ENCODE measurements around the gene CYFIP2.

CYFIP2 gene

DNA sequence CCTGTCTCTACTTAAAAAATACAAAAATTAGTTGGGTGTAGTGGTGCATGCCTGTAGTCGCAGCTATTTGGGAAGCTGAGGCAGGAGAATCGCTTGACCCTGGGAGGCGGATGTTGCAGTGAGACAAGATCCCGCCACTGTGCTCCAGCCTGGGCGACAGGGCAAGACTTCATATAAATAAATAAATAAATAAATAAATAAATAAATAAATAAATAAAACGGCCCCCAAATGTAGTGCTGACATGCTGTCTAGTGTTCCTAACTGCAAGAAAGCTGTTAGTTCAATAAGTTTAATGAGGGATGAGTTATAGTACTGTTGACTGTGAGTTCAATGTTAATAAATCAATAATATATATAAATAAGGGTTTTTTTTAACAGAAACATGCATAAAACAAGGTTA lies 7.5 kb upstream of the CYFIP2 start:
- DNase-seq (ENCODE audit: low spot score), result no peak

DNA sequence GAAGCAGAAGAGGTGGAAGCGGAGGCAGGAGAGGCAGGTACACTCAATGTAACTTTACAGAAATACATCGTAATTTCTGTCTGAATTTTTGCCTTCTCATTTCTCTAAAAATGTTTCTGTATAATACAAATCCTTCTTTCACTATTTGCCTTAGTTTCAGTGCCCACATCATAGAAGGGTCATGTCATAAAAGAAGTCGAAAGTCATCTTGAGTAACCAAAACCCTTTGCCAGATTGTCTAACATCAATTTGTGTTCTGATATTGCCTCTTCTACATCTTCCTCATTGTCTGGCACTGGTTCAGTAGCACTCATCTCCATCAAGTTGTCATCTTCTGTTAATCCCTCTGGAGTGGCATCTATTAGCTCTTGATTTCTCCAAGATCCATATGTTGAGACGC lies 6.2 kb upstream of the CYFIP2 start:
- no peak for DNase-seq (ENCODE audit: low spot score)

GRCh38 chr5:157263496-157264090 lies 2.3 kb upstream of the CYFIP2 start:
- DNase-seq (ENCODE audit: low spot score), result no peak

DNA sequence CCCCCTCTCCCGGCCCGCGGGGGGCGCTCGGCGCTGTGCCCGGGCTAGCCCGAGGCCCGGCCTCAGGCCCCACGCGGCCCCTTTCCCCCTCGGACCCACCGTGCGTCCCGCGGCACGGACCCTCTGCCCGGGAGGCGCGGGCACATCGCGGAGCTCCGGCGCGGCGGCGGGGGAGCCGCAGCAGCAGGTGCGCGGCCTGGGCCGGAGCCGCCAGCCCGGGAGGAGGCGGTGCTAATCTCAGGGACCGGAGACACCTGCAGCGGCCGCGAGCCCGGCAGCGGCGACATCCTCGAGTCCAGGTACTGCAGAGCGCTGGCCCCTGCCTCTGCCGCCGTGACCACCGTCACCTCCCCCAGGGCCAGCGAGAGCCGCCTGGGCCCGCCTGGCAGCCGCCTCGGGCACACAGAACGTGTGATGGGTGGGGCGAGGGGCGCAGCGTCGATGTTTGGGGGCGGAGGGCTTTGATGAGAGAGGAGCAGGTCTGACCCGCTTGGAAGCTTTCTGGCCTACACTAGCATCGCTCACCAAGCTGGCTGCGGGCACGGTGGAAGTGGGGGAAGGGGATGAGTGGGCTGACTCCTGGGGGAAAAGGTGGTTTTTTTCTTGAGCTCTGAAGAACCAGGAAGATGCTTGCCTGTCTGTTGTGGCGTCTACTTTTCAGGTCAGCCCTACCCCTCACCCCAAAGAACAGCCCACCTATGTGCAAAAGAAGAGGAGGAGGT lies 524 bp downstream of the CYFIP2 start:
- peak; percentile 54 for DNase-seq (ENCODE audit: low spot score)

GRCh38 chr5:157267025-157267424 lies 1.1 kb downstream of the CYFIP2 start:
- no peak for DNase-seq (ENCODE audit: low spot score)

- DNase-seq (ENCODE audit: low spot score), result no peak
These were observed 2.0 kb downstream of the CYFIP2 start for GRCh38 chr5:157267761-157268480.

- DNase-seq (ENCODE audit: low spot score), result no peak
These were observed 3.3 kb downstream of the CYFIP2 start for GRCh38 chr5:157269165-157269671.

DNA sequence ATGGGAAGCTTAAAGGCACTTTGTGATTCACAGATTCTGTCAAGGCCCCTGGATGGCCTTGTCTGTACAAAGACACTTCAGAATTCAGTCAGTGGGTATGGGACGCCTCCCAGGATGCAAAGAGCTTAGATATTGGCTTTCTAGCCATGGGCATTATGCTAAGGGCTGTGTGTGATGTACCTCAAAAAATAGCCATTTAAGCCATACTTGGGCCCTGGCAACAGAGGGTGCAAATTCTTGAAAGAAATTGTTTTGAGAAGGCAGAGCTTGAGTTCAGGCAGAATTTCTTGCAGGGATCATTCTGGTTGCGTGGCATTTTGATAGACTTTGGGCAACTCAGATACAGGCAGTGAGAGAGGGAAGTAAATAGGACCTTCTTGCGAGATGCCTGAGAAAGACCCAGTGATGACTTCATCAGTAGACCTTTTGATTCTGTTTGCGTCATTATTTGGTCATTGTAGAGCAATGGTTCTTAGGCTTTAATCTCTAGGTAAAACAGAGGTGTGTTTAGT lies 3.9 kb downstream of the CYFIP2 start:
- no peak for DNase-seq (ENCODE audit: low spot score)

DNA sequence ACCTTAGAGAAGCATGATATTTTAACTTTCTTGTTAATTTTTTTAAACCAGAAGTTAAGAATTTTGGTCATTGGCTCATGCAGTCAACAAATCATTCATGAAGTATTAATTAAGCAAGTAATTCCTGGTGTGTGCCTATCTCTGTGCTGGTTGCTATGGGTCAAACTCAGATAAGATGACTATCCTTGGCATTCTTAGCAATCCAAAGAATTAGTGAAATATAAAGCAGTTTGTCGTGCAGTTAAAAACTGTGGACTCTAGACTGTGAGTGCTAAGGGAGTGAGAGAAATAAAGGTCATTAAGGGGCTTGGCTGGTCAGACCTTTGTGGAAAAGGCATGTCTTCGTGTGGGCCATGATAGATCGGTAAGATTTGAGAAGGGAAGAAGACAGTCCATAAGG lies 4.8 kb downstream of the CYFIP2 start:
- DNase-seq (ENCODE audit: low spot score), result no peak

- no peak for DNase-seq (ENCODE audit: low spot score)
These were observed 5.9 kb downstream of the CYFIP2 start for GRCh38 chr5:157271740-157272271.

DNA sequence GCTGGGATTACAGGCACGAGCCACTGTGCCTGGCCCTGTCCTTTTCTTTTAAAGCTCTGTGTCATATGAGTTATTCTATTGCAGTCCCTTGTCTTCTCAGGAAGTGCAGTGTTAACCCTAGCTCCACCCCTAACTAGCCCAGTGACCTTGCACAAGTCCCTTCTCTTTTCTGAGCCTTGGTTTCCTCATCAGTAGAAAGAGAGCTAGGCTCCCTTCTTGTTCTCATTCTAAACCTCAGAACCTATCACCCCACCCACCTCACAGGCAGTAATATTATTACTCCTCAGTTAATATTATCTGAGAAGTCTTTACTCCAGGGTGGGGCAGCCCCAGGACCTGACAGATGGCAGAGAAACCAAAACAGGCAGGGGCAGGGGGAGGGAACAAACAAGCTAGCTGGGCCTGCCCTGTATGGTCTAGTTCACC lies 7.2 kb downstream of the CYFIP2 start:
- no peak for DNase-seq (ENCODE audit: low spot score)

GRCh38 chr5:157275403-157275802 lies 9.5 kb downstream of the CYFIP2 start:
- no peak for DNase-seq (ENCODE audit: low spot score)

DNA sequence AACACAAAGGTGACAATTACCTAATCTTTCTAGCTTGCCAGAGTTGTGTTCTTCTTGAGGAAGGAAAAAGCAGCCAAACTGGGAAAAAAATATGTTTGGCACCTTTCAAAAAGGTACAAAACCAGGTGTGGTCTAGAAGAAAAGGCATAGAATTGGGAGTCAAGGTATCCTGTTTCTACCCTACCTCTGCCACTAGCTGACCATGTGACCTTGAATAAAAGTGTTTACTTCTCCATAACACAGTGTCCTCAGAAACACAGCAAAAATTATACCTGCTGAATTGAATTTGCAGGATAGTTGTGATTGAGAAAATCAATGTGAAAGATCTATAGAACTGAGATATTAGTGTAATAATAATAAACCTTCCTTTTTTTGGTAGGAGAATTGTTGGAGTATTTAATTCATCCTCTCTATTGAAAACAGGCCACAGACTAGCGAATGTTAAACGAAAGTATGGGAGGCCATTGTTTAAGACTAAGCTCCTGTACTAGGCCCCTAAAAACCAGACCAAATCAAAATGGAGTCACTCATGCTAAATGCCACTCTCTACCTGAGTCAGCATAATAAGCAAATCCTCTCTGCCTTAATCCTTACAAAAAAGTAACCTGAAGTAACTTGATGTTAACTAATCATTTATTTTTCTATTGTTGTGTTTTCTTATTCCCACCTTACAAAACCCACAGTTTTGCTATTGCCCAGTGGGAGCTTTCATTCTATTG lies 12.6 kb downstream of the CYFIP2 start:
- DNase-seq (ENCODE audit: low spot score), result no peak

- no peak for DNase-seq (ENCODE audit: low spot score)
These were observed 13.8 kb downstream of the CYFIP2 start for GRCh38 chr5:157279605-157280239.

DNA sequence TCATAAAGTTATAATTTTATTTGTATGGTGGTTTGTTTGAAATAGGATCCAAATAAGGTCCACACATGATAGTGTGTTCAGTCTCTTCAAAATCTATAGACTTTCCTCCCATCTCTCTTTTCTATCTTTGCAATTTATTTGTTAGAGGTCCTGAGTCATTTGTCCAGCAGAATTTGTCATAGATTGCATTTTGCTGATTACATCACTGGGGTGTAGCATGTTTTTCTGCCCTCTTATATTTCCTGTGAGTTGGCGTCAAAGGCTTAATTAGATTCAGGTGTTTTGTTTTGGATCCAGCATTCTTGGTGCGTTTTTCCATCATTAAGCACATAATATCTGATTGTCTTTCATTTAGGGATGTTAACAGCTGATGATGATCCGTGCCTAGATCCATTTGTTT lies 15.0 kb downstream of the CYFIP2 start:
- no peak for DNase-seq (ENCODE audit: low spot score)

DNA sequence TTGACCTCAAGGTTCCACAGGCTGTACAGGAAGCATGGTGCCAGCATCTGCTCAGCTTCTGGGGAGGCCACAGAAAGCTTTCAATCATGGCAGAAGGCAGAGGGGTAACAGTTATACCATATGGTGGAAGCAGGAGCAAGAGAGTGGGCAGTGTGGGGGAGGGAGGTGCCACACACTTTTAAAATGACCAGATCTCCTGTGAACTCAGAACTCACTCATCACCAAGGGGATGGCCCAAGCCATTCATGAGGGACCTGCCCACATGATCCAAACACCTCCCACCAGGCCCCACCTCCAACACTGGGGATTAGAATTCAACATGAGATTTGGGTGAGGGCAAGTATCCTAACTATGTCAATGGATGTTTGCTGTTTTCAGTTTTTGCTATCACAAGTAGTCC lies 16.2 kb downstream of the CYFIP2 start:
- no peak for DNase-seq (ENCODE audit: low spot score)

- no peak for DNase-seq (ENCODE audit: low spot score)
These were observed 17.5 kb downstream of the CYFIP2 start for GRCh38 chr5:157283434-157283833.

DNA sequence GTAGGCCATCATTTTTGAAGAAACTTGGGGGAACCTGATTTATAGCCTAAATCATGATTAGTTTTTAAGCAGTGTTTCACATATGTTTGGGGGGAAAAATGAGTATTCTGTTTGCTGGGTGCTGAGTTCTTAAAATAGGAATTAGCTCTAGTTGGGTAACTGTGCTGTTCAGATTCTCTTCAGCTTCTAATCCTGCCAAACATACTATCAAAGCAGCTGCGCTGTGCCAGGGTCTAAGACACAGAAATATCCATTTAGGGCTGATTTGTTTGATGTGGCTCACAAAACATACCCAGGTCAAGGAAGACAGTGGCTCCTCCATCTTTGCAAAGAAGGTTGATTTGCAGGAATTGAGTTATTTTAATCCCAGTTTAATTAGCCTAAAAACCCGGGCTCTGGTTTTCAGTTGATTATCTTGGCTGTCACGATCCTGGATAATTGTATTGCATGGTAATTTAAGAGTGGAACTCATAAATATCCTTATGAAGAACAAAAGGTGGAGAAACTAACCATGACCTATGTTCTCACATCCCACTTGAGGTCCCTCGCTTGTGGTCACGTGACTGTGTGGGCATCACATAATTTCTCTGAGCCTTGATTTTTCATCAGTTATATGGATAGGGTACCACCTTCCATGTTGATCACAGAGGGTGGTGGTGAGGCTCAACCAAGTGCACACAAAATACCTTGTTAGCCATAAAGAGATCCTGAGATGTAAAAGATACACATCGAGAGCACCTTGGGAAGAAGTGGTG lies 18.7 kb downstream of the CYFIP2 start:
- no peak for DNase-seq (ENCODE audit: low spot score)

DNA sequence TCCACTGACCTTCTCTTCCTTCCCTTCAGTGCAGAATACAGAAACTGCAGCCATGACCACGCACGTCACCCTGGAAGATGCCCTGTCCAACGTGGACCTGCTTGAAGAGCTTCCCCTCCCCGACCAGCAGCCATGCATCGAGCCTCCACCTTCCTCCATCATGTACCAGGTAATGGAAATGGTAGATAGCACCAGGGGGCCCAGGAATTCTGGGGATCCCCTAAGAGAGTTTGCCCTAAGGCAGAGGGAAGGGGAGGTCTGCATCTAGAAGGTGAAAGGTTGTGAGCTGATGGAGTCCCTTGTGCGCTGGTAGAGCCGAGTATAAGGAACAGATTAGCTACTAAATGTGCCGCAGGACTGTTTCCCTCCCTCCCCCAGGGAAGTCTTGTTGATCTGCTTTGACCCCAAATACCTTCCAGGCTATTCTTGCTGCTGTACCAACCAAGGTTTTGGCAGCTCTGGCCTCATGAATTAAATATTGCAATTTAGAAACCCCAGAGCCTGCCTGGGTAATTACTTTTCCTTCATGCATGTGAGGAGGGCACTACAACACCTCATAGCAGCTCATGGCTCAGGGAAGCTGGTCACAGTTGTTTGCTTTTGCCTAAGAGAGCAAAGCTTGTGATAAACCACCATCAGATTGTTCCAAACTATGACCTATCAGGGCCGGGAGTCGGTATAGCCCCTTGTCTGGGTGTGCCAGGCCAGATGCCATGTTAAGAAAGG lies 19.6 kb downstream of the CYFIP2 start:
- DNase-seq (ENCODE audit: low spot score), result no peak

GRCh38 chr5:157286761-157287211 lies 20.9 kb downstream of the CYFIP2 start:
- DNase-seq (ENCODE audit: low spot score), result no peak
